Forelimb muscle (tissue), 1 donor: ENCODE results near the gene C2CD4D. TPM values are rescaled to one million over a fixed set of nuclear protein-coding genes. Genes with fewer than 3 reads are reported as not detected.

Experiments
- DNase-seq: peaks from one replicate; pipeline ENCODE4 v3.0.0-alpha.2; 2013; ENCODE audit warnings: low read depth
- polyA plus RNA-seq: library from polyadenylated mRNA; unstranded; fragments of 120-200 nt; gene quantifications from one replicate; pipeline ENCODE4 v1.2.1, GENCODE V29; 2013; ENCODE audit not compliant: insufficient read length

The C2CD4D gene
- polyA plus RNA-seq, 1 donor, result 0.23 TPM

- no peak for DNase-seq
Observed at GRCh38 chr1:151834239-151834638, 5.4 kb downstream of the C2CD4D start.

- DNase-seq, result no peak
Observed at GRCh38 chr1:151833172-151833900, 6.3 kb downstream of the C2CD4D start.

- DNase-seq, result no peak
Observed at GRCh38 chr1:151832318-151832980, 7.2 kb downstream of the C2CD4D start.

GRCh38 chr1:151831605-151832004, 8.0 kb downstream of the C2CD4D start, which contains the start of gene RORC:
Gene RORC, minus strand, starts transcription at chr1:151831802. Its CDS starts 38 bp downstream, at chr1:151831764.
- no peak for DNase-seq

- no peak for DNase-seq
Observed at GRCh38 chr1:151831256-151831591, 8.4 kb downstream of the C2CD4D start.

GRCh38 chr1:151830055-151830454, 9.6 kb downstream of the C2CD4D start:
- no peak for DNase-seq

- DNase-seq, result no peak
Observed at GRCh38 chr1:151829352-151830046, 10.1 kb downstream of the C2CD4D start.

- DNase-seq, result no peak
Observed at GRCh38 chr1:151828921-151829320, 10.7 kb downstream of the C2CD4D start.

GRCh38 chr1:151827853-151828252, 11.8 kb downstream of the C2CD4D start:
- no peak for DNase-seq

GRCh38 chr1:151825751-151826660, 13.6 kb downstream of the C2CD4D start:
- no peak for DNase-seq

GRCh38 chr1:151825204-151825603, 14.4 kb downstream of the C2CD4D start:
- DNase-seq, result no peak

- DNase-seq, result no peak
Observed at GRCh38 chr1:151823175-151823574, 16.4 kb downstream of the C2CD4D start.

- no peak for DNase-seq
Observed at GRCh38 chr1:151822404-151822803, 17.2 kb downstream of the C2CD4D start.

- DNase-seq, result no peak
Observed at GRCh38 chr1:151820940-151821339, 18.7 kb downstream of the C2CD4D start.

- DNase-seq, result no peak
Observed at GRCh38 chr1:151819976-151820623, 19.5 kb downstream of the C2CD4D start.

- DNase-seq, result no peak
Observed at GRCh38 chr1:151819227-151819835, 20.3 kb downstream of the C2CD4D start.

GRCh38 chr1:151817353-151817730, 22.3 kb downstream of the C2CD4D start:
- DNase-seq, result no peak

- DNase-seq, result no peak
Observed at GRCh38 chr1:151816548-151817352, 22.9 kb downstream of the C2CD4D start.

GRCh38 chr1:151815716-151816327, 23.8 kb downstream of the C2CD4D start:
- DNase-seq, result no peak
